ENCODE measurements around the gene ZNF341.
"Not testable (repeated sequence)": the region's sequence is repeated elsewhere in the genome, so short reads cannot be mapped to it uniquely, and the experiment has no call there.

ZNF341 gene

DNA sequence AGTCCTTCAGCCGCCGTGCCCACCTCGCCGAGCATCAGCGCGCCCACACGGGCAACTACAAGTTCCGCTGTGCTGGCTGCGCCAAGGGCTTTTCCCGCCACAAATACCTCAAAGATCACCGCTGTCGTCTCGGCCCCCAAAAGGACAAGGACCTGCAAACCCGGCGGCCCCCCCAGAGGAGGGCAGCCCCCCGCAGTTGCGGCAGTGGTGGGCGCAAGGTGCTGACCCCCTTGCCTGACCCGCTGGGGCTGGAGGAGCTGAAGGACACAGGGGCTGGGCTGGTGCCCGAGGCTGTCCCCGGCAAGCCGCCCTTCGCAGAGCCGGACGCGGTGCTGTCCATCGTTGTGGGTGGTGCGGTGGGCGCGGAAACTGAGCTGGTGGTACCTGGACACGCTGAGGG lies 59.2 kb downstream of the ZNF341 start:
- no peak for DNase-seq (ENCODE audit: insufficient read length, low spot score)
- FAIRE-seq: no peak

DNA sequence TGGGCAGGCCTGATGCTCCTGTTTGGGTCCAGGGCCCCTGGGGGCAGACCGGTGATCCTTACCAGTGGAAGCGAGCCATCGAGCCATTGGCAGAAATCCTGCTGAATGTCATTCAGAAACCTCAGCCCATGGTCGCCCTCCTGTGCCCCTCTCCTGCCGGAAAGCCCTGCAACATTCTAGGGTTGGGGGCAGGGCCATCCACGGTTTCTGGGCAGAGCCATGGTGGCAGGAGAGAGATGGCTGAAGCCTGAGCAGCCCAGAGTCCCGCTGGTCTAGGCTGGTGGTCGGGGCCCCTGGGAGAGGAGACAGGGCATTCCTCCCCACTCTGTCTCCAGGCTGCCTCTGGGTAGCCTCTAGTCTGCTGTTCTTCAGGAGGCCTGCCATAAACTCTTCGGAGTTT lies 59.7 kb downstream of the ZNF341 start:
- FAIRE-seq (no peak), DNase-seq (ENCODE audit: insufficient read length, low spot score) (no peak)

DNA sequence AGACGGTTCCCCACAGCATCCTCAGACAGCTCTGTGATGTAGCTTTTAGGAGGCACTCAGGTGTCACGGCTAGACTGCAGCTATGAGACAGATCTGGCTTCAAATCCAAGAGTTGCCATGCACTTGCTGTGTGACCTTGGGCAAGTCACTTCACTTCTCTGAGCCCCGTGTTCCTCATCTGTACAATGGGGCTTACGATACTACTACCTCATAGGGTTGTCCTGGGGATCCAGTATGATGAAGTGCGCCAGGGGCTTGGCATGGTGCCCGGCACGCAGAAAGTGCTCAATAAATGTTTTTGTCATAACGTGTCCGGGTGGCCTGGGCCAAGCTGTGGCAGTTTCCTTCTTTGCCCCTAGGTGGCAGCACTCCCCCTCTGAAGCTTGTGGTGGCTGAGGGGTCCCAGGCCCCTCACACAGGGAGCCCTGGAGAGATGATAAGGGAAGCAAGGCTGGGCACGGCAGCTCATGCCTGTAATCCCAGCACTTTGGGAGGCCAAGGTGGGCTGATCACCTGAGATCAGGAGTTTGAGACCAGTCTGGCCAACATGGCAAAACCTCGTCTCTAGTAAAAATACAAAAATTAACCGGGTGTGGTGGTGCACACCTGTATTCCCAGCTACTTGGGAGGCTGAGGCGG lies 60.3 kb downstream of the ZNF341 start:
- FAIRE-seq: no peak

DNA sequence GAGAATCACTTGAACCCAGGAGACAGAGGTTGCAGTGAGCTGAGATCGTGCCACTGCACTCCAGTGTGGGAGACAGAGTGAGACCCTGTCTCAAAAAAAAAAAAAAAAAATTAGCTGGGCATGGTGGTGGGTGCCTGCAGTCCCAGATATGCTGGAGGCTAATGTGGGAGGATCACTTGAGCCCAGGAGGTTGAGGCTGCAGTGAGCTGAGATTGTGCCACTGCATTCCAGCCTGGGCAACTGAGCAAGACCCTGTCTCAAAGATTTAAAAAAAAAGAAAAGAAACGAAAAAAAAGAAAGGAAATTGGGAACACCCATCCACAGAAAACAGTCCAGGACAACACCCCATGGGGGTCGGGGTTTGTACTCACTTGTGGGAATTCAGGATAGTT lies 60.8 kb downstream of the ZNF341 start:
- not testable (repeated sequence) for DNase-seq (ENCODE audit: insufficient read length, low spot score); FAIRE-seq

More for the DNA sequence above, 60.3 kb downstream of the ZNF341 start:
- peak; percentile 43 for DNase-seq (ENCODE audit: insufficient read length, low spot score)

DNA sequence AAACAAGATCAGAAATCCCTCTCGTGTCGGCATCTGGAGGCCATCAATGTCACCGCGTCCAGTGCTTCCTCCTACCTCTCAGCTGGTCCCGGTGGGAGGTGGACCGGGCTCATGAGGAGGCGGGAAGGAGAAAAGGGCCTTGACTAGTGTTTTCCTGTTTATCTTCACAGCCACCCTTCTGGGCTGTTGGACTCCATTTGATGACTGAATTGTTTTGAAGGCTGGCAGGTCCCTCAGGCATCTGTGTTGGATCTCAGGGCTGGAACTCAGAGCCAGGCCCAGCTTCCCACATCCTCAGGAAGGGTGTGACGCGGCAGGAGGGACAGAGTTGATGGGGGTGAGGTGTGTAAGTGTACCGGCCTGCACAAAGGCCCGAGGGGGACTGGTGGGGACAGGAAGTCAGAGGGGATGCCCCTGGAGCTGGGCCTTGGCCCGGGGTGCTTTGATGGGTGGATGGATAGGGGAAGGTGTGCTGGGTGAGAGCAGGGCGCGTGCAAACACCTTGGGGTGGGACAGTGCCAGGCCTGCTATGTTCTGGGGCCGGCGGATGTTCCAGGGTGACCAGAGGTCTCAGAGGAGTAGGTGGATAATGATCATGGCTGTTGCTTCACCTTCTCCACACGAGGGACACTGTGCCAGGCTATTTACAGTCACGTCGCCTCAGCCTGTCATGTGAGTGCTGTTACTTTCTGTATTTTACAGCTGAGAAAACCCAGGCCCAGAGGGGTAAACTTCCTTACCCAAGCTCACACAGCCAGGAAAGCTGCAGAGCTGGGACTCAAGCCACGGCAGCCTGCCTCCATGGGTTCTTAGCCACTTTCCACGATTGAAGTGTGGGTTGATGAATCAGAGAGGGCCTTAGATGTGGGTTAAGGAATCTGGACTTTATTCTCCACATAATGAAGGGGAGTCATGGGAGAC lies 61.5 kb downstream of the ZNF341 start:
- FAIRE-seq (no peak), DNase-seq (ENCODE audit: insufficient read length, low spot score) (no peak)

DNA sequence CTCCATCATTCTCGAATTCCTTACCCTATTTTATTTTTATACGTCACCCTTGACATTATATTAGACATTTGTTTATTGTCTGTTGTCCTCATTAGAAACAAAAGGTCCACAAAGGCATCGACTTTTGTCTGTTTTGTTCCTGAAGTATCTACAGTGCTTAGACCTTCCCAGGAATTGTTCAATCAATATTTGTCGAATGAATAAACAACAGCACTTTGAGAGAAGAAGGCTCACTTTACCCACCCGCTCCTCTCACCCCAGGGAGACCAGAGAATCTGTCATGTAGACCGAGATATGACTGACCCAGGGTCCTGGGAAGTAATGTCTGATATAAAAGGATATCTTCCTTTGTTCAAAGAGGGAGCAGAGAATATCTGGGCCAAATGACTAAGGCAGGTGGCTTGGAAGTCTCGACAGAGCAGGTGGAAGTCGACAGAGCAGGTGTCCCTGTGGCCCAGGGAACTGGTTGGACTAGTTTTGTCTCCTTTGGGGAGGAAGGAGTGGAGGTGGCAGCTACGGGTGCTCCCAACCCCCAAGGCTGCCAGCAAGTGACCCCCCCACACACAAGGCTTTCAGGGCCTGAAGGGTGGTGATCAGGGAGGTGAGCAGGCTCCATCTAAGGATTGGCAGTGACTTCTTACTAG lies 64.6 kb downstream of the ZNF341 start:
- no peak for FAIRE-seq
- DNase-seq (ENCODE audit: insufficient read length, low spot score): no peak

DNA sequence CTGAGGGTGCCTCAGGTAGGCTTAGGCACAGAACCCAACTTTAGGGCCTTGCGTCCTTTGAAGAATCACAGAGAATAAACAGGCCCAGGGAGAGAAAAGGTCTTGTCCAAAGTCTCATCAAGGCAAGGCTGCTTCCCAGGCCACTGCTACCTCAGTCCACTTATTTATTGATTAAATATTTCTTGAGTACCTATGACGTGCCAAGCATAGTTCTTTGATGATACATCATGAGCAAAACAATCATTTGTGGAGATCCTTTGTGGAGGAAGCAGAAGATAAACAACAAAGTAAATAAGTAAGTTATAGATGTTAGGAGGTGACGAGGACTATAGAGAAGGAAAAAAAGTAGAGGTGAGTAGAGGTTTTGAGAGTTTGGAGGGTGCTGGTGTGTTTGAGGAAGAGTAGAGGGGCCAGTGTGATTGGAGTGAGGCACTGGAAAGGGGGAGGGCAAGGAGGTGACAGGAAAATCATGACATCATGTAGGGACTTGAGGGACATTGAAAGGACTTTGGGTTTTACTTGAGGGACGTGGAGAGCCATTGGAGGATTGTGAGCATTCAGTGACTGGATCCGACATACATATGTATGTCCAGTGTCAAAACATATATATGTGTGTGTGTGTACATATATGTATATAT lies 65.2 kb downstream of the ZNF341 start:
- no peak for FAIRE-seq
- no peak for DNase-seq (ENCODE audit: insufficient read length, low spot score)

DNA sequence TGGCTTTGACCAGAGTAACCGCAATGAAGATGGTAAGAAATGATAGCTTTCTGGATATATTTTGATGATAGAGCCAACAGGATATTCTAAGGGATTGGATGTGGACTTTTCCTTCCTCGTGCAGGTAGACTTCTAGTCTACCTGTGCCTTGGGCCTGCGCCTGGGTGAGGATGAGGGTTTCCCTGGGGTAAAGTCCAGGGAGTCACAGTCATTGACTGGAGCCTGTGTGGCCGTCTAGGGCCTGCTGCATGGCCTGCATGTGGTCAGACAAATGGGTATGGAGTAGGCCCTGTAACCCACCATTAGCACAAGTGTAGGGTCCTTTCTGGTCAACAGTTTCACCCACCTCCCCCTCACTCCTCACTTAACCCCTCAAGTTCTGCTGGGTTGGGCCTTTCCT lies 66.6 kb downstream of the ZNF341 start:
- FAIRE-seq: no peak
- DNase-seq (ENCODE audit: insufficient read length, low spot score): no peak

DNA sequence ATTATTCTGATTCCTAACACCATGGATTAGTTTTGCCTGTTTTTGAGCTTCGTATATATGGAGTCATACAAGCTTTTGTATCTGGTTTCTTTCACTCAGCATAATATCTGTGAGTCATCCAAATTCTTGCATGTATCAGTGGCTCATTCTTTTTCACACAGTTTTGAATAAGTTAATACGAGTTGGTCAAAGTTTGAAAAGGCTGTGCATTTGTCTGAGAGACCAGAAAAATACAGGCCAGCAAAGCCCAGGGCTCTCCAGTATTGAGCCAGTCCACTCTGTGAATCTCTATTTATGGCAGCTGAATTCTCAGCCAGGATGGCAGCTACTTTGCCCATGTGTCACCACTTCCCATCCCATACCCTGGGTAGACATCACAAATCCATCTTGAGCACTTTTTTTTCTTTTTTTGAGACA lies 72.1 kb downstream of the ZNF341 start:
- no peak for FAIRE-seq

DNA sequence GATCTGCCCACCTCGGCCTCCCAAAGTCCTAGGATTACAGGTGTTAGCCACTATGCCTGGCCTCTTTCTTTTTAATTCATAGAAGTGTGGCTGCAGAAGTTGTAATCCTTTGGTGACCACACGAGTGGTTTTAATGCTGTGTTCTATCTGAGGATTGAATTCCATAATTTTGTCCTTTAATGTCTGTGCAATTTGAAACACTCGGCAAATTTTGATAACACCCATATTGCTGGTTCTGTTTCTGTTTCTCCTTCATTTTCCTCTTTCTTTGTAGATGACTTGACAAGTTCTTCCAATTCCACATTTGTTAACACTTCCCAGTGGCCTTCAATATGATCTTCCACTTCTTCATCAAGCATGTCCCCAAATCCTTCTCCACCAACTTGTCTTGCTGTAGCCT lies 76.6 kb downstream of the ZNF341 start:
- FAIRE-seq (no peak), DNase-seq (ENCODE audit: insufficient read length, low spot score) (no peak)

More for the DNA sequence above, 72.1 kb downstream of the ZNF341 start:
- no peak for DNase-seq (ENCODE audit: insufficient read length, low spot score)

DNA sequence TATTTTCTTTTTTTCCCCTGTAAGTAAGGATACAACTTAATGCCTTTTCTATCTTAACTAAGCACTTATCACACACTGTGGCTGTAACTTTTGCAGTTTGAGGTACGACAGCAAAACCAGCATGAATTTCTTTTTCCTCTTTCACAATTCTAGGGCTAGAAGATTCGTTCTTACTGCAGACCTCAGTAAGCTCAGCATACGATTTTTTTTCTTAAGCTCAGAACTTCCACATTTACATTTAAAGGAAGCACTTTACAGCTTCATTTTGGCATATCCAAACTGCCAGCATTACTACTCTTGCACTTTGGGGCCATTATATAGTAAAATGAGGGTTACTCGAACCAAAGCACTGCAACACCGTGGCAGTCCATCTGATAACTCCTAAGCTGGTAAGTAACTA lies 78.5 kb downstream of the ZNF341 start:
- FAIRE-seq (no peak), DNase-seq (ENCODE audit: insufficient read length, low spot score) (no peak)

DNA sequence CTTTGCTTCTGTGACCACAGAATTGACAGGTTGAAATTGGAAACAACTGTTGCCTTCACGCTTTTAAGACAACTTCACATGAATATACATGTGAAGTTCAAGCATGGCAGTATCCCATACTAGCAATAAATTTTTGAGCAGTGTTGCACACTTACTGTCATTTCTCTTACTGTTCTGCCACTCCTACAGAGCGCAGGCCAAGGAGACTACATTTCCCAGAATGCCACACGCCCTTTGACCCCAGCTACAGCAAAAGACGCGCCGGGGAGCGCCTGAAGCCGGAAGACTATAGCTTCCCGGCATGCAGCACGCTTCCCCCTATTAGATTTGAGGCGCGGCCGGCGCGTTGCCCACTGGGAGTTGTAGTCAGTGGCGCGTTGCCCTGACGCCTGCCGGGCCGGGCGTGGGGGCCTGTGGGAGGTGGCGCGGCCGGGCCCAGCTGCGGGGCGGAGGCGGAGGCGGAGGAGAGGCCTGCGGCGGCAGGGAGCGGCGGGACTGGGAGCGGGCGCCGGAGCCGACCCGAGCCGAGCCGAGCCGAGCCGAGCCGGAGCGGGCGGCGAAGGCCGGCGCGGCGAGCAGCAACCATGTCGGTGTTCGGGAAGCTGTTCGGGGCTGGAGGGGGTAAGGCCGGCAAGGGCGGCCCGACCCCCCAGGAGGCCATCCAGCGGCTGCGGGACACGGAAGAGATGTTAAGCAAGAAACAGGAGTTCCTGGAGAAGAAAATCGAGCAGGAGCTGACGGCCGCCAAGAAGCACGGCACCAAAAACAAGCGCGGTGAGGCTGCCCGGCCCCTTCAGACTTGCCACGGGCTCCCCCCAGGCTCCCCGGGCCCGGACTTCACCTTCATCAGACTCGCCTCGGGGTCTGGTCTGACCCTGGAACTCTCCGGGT lies 79.3 kb downstream of the ZNF341 start, which contains the start of gene CHMP4B:
Gene CHMP4B (plus strand): TSS at position 464 of the 891 bp plus-strand sequence. CDS start 121 bp downstream, at position 585.
- DNase-seq (ENCODE audit: insufficient read length, low spot score): peak; percentile 97
- FAIRE-seq: peak; percentile 98

DNA sequence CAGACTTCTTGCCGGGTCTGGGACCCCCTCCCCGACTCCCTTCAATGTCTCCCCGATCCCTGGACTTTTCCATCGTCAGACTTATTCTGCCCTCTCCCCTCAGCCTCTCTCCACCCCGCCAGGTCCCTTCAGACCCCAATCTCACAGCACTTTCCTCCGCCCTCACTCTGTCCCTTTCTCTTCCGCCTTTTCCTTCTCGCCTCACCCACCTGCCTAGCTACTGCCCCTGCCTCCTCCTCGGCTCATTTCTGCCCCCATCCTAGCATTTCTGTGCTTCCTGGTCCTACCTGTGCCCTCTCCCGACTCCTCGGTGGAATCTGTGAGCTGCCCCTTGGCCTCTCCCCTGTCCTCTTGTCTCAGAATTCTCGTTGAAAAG lies 80.0 kb downstream of the ZNF341 start:
- peak; percentile 82 for FAIRE-seq
- DNase-seq (ENCODE audit: insufficient read length, low spot score): peak; percentile 46

DNA sequence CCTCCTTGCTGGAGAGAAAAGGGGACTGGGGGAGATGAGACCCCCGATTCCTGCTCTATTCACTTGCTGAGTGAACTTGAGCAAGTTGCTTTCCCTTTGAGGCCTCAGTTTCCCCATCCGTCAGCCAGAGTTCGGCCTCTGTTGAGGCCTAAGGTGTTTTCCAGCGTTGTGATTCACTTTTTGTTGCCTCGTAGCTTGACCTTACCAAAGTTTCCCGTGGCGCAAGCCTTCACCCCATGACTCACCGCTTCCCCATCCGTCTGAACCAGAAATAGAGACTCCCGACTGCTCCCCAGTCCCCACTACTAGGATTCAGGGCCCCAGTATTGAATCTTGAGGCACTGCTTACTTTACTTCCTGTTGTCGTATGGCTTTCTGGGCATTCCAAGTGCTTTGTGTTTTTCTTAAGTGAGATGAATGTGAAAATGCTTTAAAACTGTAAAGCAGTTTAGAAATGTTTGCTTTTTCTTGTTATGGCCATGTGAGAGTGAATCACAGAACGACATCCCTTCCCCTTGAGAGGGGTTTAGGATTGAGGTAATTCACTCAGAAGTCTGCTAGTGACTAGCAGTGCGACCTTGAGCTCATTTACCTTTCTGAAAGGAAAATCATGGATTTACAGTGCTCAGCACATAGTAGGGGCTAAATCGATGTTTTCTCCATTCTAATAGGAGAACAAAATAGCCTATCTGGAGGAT lies 80.5 kb downstream of the ZNF341 start:
- peak; percentile 28 for FAIRE-seq

DNA sequence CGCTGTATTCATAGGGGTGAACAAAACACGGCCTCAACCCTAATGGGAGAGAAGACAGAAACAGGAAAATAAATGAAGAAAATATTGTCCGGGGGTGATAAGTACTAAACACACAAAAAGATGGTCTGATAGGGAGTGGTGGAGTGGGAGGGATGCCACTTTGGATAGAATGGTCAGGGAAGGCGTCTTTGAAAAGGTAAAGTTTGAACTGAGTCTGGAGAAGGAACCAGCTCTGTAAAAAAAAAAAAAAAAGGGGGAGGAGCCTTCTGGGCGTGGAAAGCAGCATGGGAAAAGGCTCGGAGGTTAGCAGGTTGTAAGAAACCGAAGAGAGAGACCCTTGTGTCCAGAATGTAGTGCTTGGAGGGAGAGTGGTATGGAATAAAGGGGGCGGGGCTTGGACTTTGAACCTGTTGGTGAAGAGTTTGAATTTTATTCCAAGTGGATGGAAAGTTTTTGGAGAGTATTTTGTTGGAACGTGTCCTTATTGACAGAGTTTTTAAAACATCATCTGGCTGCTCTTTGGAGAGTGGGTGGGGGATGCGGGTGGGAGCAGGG lies 81.2 kb downstream of the ZNF341 start:
- DNase-seq (ENCODE audit: insufficient read length, low spot score) (no peak), FAIRE-seq (no peak)

More for the DNA sequence above, 80.5 kb downstream of the ZNF341 start:
- DNase-seq (ENCODE audit: insufficient read length, low spot score): no peak

DNA sequence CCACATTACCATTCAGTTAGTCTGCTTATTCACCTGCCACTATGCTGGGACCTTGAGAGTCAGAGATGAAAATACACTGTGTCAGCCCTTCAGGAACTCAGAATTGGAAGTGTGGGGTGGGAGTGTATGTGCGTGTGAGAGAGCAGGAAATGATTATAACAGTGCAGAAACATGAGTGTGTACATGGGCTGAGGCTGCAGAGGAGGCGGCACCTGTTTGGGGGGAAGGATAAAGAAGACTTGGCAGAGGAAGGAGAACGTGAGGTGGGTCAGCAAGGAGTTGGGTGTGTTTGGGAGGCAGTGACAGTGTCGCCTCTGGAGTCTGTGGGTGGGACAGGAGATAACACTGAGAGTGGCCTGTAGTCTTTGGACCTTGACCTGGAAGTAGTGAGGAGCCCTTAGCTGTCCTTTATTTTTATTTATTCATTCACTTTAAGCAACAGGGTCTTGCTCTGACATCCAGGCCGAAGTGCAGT lies 82.5 kb downstream of the ZNF341 start:
- FAIRE-seq (no peak), DNase-seq (ENCODE audit: insufficient read length, low spot score) (no peak)

DNA sequence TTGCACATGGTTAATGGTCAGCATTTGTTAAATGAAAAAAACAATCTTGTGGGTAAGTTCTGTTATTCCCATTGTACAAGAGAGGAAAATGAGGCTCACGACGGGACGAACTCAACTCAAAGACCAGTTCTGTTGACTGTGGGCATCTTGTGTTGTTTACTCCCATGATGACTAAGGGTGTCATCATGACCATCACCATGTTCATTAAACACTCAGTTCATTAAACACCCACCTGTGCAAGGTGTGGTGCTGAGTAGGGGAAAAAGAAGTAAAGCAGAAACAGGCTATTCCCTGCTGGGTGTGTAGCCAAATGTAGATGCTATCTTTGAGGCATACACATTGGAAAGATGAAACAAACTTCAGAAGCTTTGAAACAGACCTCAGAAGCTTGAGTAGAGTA lies 83.9 kb downstream of the ZNF341 start:
- DNase-seq (ENCODE audit: insufficient read length, low spot score): no peak
- FAIRE-seq: no peak

DNA sequence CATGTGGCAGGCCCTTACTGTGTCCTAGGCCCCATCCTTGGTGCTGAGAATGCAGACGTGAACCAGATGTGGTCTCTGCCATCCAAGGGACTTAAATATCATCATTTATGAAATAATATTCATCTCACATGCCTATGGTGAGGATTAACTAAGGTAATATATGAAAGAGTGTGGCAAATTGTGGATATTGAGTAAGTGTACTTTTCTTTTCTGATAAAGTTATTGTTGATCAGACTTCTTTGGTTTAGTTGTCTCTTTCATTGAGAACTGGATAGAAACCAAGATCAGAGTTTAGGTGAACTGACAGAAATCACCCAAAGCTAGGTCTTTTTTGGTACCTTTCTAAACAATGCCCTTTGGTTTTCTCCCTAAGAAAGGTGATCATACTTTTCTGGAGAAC lies 84.4 kb downstream of the ZNF341 start:
- DNase-seq (ENCODE audit: insufficient read length, low spot score) (no peak), FAIRE-seq (no peak)

DNA sequence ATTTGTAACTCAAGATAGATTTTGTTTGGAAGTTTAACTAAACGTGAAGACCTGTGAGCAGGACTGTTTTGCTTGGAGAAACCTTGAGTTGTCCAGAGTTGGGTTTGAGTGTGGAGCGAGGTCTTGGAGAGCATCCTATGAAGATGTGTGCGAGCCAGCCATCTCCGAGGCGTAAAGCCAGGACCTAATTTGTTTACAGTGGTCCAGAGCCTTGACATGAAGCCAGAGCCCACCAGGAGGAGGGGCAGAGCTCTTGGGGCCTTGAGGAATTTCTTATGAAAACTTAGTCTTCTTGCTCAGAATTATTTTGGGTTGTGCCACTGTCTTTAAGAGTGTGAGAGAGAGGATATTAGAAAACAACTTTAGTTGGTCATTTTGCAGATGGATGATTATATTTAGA lies 85.6 kb downstream of the ZNF341 start:
- FAIRE-seq: no peak
- DNase-seq (ENCODE audit: insufficient read length, low spot score): no peak
